G401.6 (cell line): ENCODE measurements around the gene CAMK1D.
"Not testable (repeated sequence)": the region's sequence is repeated elsewhere in the genome, so short reads cannot be mapped to it uniquely, and the experiment has no call there.

Source experiments
- FAIRE-seq: peaks from 2 replicates; lab custom pipeline; 2012; peaks lifted over from hg19 to GRCh38; lab: Jason Lieb, UNC

Gene CAMK1D

DNA sequence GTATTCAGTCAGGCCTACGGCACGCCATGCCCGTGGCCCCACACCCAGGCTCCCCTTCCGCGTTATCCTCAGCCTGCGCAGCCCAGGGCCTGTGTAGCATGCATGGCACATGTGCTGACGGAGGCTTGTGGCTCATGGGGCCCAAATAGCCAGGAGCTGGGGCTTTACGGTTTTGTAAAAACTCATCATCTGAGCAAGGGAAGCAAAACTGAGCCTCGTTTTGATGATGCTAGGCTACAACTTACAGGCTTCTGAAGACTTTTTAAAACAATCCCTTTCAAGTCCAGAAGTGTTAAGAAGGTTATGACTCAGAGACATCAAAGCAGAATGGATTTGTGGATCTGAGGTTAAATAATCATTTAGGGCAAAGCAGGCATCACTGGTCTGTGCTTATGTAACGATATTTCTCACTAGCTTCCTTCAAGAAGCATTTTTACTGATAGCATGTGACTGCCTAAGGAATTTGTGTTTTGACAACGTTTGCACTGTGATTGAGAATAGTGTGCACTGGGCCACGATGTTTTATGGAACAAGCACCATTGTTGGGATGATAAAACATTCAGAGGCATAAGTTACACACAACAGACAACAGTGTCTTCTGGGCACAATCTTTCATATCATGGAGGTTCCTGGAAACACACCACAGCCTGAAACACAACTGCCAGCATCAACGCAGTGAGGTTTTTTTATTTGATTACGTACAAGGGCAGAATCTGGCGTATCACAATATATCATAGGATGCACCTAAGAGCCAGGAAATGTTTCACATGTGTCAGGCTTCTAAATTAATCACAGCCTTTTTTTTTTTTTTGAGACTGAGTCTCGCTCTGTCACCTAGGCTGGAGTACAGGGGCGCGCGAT is 377.9 kb downstream of the CAMK1D start:
- no peak for FAIRE-seq

DNA sequence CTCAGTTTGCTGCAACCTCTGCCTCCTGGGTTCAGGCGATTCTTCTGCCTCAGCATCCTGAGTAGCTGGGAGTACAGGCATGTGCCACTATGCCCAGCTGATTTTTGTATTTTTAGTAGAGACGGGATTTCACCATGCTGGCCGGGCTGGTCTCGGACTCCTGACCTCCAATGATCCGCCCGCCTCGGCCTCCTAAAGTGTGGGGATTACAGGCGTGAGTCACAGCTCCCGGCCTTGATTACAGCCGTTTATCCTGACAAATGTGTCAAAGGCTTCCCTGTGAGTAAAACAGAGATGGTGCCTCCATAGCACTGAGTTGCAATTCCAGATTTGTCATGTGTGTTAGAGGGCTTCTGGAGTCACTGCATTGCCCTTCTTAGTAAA is 378.5 kb downstream of the CAMK1D start:
- no peak for FAIRE-seq

DNA sequence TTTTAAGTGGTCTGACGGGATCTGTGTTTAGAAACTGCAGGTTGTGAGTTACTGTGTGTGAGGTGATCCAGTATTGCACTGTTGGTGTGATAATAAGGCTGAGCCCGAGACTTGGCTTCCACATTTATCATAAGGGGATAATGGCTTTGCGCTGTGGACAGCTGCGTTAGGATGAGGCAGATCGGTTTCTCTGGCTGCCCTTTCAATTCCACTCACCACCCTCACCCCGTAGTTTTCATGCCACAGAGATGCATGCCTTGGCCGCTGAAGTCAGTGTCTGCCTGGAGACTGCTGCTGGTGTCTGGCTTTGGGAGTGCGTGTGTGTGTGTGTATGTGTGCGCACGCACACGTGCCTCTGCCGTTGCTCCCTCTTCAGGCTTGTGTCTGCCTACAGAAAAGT is 379.1 kb downstream of the CAMK1D start:
- FAIRE-seq = no peak

DNA sequence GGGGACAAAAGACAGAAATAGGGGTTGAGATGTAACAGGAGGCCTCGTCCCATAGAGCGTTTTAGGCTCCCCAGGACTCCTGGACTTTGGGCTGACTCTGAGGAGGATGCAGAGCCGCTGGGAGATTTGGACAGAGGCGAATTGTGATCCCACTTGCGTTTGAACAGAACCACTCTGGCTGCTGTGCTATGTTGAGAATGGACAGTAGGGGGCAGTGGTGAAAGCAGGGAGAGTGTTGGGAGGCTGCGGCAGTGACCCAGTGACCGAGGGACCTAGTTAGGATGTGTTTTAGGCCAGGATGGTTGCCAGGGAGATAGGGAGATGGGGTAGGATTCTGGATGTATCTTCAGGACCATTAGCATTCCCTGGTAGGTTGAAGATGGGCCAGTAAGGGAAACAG is 380.5 kb downstream of the CAMK1D start:
- no peak for FAIRE-seq

DNA sequence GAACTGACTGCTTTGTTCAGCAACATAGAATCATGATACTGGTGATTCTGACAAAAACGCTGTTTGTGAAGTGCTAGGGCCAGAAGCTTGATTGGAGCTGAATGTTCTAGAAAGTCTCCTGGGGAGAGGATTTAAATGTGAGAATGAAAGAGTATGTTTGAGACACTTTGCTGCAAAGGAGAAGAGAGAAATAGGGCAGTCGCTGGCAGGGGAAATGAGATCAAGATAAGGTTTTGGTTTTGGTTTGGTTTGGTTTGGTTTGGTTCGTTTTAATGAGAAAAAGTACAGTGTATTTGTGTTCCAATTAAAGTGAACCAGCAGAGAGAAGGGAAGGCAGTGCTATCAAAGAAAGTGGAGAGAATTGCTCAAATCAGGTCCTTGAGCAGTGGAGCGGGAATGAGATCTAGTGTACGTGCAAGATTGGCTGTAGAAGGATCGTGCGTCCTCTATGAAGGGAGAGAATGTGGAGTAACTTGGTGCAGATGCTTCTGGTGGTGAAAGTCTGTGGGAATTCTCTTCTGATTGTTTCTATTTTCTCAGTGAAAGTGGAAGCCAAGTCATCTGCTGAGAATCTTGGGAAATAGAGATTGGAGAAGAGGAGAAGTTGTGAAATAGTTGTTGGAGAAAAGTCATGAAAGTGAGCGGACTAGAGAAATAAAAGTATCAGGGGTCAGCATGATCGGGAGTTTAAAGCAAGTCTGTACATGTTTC is 381.6 kb downstream of the CAMK1D start:
- no peak for FAIRE-seq

DNA sequence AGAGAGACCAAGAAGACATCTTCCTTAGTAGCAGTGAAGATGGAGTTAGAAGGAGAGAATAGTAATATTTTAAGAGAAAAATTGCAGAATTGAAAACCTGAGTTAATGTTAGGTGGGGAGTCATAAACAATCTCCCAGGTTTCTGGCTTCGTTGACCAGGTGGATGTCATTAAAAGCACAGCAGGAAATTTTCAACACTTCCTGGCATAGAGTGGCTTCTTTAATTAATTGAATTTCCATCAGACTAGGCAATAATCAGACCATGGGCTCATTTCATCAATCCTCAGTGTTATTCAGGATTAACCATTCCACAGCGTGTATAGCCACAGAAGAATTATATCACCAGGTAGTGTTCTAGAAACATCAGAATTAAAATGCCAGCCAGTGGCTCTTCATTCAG is 383.9 kb downstream of the CAMK1D start:
- no peak for FAIRE-seq

DNA sequence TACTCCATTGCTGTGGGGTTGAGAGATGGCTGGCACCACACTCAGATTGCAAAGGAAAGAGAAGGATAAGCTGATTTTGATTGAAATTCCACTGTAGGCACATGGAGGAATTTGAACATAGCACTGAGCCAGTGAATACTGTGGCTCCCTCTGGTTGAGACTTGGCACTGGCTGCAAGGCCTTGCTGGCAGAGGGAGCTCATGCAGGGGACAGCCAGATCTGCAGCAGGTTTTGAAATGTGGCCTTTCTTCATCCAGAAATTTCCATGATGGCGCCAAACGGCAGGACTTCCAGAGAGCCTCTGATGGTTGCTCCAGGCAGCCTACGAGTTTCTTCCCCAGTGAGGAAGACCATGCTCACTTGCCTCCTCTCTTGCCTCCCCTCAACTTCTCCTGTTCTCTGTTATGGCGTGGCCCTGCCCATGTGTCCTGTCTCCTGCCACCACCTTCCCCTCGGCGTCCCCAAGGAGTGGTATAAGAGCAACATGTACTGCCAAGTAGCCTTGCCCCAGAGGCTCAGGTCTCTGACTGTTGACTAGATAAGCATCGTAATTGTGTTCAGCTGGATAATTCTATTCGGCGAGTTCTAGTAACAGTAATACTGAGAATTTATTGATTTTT is 386.6 kb downstream of the CAMK1D start:
- FAIRE-seq = no peak

DNA sequence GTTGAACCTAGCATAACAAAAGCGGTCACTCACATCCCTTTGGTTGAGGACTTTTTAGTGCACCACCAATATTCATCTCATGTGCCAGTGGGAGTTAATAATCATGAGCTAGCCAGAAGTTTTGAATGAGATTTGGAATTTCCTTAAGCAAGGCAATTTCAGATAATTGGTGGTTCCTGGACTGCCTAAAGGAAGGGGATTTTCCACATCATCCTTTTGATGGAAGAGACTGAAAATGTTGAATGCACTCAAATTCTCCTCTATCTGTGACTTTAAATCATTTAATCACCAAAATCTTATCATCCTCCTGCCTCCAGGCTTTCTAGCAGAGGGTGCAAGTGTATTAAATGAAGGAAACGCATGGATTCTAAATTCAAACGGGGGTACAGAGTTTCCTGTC is 391.5 kb downstream of the CAMK1D start:
- FAIRE-seq = no peak

DNA sequence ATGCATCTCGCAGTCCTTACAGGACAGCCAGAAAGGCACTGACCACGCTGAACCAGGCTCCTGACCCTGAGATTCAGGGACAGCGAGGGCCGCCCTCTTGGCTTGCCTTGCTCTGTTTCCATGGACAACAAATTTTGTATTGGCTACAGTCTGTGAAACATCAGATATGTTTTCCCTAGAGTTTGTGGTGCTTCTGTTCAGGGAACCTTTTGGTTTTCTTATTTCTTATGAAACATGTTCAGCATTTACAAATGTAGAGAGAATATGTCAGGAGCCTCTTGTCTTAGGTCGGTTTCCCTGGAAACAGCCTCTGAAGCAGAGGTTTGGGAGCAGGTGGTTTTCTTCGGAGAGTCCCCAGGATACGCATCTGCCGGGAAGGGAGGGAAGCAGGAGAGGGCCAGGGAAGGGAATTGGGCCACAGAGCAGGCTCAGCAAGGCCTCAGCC is 392.0 kb downstream of the CAMK1D start:
- no peak for FAIRE-seq

DNA sequence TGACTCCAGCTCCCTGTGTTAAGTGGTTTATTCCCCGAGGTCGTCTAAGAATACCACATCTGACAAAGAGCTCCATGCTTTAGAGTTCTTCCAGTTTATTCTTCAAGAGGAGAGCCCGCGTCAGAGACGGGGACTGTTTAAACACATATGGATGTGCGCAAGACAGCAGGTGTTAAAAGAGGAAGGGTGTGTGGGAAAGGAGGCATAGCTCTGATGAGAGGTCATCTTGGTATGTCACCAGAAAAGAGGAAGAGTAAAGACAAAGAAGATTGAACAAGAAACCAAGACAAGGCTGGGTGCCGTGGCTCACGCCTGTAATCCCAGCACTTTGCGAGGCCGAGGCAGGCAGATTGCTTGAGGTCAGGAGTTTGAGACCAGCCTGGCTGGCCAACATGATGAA is 393.4 kb downstream of the CAMK1D start:
- no peak for FAIRE-seq

DNA sequence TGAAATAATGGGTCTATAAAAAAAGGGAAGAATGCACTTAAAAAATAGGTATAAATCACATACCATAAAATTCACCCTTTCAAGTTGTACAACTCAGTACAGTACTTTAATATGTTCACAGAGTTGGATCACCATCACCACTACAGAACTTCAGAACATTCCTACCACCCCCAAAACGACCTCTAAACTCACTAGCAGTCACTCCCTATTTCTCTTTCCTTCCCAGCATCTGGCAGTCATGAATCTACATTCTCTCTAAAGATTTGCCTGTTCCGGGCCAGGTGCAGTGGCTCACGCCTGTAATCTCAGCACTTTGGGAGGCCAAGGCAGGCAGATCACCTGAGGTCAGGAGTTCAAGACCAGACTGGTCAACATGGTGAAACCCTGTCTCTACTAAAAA is 394.1 kb downstream of the CAMK1D start:
- not testable (repeated sequence) for FAIRE-seq

DNA sequence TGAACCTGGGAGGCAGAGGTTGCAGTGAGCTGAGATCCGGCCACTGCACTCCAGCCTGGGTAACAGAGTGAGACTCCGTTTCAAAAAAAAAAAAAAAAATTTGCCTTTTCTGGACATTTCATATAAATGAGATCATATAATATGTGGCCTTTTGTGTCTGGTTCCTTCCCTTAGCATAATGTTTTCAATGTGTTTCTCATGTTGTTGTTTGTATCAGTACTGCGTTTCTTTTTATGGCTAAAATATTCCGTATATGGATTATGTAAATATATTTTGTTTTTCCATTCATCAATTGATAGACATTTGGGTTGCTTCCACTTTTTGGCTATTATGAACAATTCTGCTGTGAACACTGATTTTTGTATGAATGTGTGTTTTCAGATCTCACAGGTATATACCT is 394.6 kb downstream of the CAMK1D start:
- no peak for FAIRE-seq

DNA sequence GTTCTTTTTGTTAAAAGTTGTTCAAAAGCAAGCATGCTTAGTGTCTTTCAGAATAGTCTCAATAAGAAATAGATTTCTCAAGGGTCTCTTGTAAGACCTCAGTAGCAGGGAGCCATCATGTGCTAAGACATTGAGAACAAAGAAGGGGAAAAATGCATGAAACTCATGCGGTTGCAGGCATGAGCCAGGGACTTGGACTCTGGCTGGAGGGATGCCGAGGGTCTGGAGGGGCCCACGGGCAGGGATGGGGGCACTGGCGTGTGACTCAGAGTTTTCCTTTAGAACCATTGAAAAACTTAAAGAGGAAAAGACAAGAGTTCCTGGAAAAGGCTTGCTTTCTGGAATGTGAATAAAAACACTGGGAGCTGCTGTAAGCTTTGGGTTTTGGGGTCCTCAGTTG is 398.8 kb downstream of the CAMK1D start:
- FAIRE-seq = no peak

DNA sequence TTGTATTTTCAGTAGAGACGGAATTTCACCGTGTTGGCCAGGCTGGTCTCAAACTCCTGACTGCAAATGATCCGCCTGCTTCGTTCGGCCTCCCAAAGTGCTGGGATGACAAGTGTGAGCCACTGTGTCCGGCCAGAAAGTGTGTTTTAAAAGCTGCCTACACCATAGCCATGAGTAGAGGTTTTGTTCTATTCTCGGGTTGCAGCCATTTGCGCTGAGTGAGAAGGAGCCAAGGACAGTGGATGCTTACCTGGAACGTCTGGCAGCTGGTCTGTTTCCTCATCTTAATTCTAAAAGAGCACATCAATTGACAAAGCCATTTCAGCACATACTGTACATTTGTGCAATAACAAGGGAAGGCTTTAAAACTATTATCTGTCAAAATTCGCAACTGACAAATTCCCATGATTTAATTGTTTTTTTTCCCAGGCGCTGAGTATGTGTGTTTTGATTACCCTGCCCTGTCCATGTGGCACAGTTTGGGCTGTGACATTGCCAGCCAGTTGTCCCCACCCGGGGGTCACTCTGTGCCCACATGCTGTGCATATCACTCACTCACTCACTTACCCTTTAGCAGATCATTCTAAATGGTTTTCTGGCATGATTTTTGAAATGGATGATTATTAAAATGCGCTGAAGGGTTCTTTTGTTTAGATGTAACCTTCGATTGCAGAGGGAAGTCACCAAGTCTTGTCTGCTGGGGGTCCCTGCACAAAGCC is 400.6 kb downstream of the CAMK1D start:
- no peak for FAIRE-seq

DNA sequence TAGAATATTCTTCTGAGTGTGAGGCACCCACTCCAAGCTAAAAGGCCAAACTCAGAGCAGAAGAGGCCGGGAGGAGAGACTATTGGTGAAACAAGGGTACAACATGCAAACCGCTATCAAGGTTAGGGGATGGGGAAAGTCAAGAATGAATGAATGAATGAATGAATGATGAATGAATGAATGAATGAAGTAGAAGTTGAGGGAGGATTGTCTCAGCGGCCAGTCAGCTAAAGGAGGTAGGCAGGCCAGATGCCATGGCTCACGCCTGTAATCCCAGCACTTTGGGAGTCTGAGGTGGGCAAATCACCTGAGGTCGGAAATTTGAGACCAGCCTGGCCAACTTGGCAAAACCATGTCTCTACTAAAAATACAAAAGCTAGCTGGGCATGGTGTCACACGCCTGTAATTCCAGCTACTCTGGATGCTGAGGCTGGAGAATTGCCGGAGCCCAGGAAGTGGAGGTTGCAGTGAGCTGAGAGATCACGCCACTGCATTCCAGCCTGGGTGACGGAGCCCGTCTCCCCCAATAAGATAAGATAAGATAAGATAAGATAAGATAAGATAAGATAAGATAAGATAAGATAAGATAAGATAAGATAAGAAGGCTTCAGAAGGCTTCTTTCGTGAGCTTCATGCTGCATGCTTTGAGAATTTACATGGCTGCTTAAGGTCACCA is 401.3 kb downstream of the CAMK1D start:
- FAIRE-seq = no peak

DNA sequence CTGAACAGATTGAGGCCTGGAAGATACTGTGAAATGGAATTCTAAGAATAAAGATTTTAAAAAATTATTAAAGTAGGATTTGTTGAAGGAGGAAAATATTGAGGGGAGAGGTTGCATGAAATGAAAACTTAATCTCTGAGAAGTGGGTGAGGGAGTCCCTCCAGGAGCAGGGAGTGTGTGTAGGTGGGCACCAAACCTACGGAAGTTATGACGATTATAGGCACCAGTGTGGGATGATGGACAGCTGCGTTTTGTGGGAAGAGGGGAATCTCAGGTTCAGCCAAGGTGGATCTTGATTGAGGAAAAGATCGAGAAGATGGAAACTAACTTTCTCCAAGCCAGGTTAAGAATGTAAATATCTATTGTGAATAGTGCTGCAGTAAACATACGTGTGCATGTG is 405.7 kb downstream of the CAMK1D start:
- FAIRE-seq = no peak

DNA sequence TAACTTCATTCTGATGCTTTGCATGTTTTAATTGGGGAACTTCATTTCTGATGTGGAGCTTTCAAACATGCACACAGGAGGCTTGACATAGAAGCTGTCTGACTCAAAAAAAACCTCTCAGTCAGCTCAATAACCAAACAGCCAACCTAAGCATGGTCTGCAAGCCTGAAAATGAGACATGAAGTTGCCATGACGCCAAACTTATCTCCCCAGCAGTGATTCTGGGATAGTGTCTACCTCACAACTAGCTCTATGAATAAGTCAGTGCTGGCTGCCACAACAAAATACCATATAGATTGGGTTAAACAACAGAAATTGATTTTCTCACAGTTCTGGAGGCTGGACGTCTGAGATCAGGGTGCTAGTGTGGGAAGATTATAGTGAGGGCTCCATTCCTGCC is 408.0 kb downstream of the CAMK1D start:
- FAIRE-seq = no peak

DNA sequence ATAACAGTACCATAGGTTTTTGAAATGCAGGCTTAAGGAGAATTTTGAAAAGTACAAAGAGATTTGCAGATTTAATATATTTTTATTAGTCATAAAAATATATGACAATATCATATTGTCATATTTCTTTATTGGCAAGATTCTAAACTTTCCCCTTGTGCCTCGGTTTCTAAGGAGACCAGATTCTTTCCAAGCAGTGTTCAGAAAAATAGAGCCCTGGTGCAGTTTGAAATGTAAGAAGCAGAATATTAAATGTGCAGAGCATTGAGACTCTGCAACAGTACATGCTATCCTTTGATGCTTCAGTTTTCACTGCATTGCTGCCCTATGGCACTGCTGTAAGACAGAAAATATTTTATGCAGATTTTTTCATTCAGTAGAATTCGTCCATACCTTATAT is 408.9 kb downstream of the CAMK1D start:
- no peak for FAIRE-seq

DNA sequence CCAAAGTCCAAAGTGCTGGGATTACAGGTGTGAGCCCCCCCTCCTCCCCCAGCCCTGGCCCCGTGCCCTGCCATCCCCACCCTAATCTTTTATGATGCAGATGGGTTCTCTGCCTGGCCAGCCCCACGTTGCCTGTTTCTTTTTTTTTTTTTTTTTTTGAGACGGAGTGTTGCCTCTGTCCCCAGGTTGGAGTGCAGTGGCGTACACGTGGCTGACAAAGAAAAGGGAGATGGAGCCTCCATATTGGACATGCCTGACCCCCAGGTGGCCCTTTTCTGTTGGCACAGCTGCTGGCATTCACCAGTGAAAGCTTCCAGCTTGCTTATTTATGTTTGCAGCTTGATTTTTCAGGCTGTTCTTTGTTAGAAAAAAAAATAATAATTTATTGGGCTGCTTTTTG is 416.9 kb downstream of the CAMK1D start:
- FAIRE-seq = no peak

DNA sequence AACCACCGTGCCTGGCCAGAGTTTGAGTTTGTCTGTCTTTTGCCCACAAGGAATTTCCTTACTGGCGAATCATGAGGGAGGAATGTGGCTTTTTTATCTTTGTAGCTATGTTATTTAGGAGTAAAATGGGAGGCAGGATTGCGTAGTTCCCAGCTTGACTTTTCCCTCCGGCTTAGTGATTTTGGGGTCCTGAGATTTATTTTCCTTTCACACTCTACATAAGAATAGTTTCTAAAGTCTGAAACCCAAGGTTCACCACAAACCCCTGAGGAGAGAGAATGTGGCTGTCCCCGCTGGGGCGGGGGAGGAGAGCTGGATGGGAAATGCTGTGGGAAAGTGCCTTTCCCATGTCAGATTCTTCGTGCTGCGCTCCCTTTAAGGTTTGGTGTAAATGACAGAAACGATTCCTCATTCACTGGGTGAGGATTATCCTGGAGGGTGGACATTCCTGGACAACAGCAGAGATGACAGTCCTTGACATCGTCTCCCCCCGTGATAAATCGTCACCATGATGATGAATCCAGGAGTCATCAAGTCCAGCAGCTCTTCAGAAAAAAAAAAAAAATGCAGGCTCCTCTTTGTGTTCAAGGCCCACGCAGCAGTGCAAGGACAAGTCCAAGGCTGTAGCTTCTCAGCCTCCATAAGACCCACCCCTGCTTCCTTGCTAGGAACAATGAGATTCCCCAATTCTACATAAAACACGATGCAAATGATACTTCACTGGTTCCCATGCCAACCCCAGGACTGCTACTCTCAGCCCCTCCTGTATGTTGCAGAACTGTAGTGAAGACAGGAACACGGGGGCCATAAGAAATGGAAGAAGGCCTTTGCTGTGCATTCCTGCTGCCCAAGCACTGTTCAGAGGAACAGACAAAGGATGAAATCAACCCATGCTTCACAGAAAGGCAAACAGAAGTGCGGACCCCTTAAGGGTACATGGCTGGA is 419.1 kb downstream of the CAMK1D start:
- FAIRE-seq = no peak
